ENCODE data around the gene CRYAB. TPM values are rescaled to one million over a fixed set of nuclear protein-coding genes. Genes with fewer than 3 reads are reported as not detected.

The CRYAB gene
- polyA plus RNA-seq, 2 of the 4 experiments (the other 2 are of a cell fraction): 1.1 to 25.3 TPM

- TF ChIP-seq CTCF (IDR thresholded peaks at IDR 0.05) (no peak), MYC (IDR thresholded peaks at IDR 0.05; ENCODE audit: borderline replicate concordance, low read length) (no peak), TFCP2L1 (CRISPR knock-in tag; IDR thresholded peaks at IDR 0.05) (no peak), JUN (IDR thresholded peaks at IDR 0.05) (peak; percentile 40 to 42; a peak in 1 of 5 replicates)
These were observed 40.5 kb downstream of the CRYAB start, which contains the start of gene ALG9 (continued) for GRCh38 chr11:111870886-111871692.

- ATAC-seq: no peak; a peak in 1 of 6 replicates
- POLR2A ChIA-PET: interaction anchor here (1.3 to 1.6 kb wide), 2 partner anchors 56 to 112 kb away, joined by 3 to 4 read pairs; no protein-coding TSS in a partner anchor
These were observed 41.1 kb downstream of the CRYAB start for GRCh38 chr11:111870522-111870885.

GRCh38 chr11:111870113-111870512 lies 41.5 kb downstream of the CRYAB start:
- DNase-seq (ENCODE audit: low read depth in 1 of 2, low spot score in 1 of 2) (no peak), FAIRE-seq (no peak), ATAC-seq (no peak)
- peak overlapping the region; percentile 76 for H3K4me2 ChIP-seq
- no peak for TF ChIP-seq BHLHE40 (IDR thresholded peaks at IDR 0.05; ENCODE audit: low read depth, low read length)
- no peak for TF ChIP-seq CHD2 (IDR thresholded peaks at IDR 0.05; ENCODE audit: low read length, partially characterized antibody)
- no peak for TF ChIP-seq MAX (IDR thresholded peaks at IDR 0.05)
- no peak for TF ChIP-seq CBX2 (IDR thresholded peaks at IDR 0.05; ENCODE audit: borderline replicate concordance, low read depth)
- TF ChIP-seq NFE2L2 (conservative IDR thresholded peaks at IDR 0.05; ENCODE audit: low read length): no peak
- no peak for TF ChIP-seq NPAS2 (CRISPR knock-in tag; IDR thresholded peaks at IDR 0.05; ENCODE audit: borderline replicate concordance)
- no peak for TF ChIP-seq SREBF2 (IDR thresholded peaks at IDR 0.05)
- TF ChIP-seq ZFP36 (IDR thresholded peaks at IDR 0.05; ENCODE audit: borderline replicate concordance, partially characterized antibody): no peak
- TF ChIP-seq MAZ (IDR thresholded peaks at IDR 0.05; ENCODE audit: borderline replicate concordance, low read depth, low read length): no peak
- no peak for TF ChIP-seq USF2 (IDR thresholded peaks at IDR 0.05)
- no peak for TF ChIP-seq JUNB (IDR thresholded peaks at IDR 0.05)
- TF ChIP-seq RCOR1 (IDR thresholded peaks at IDR 0.05; ENCODE audit: low read depth, low read length): no peak
- TF ChIP-seq HDAC2 (IDR thresholded peaks at IDR 0.05): no peak
- no peak for TF ChIP-seq FOSL2 (IDR thresholded peaks at IDR 0.05)
- TF ChIP-seq FOSL2 (CRISPR knock-in tag; IDR thresholded peaks at IDR 0.05): no peak
- TF ChIP-seq POLR2AphosphoS2 (conservative IDR thresholded peaks at IDR 0.05; ENCODE audit: low read length): no peak
- no peak for TF ChIP-seq KDM5A (IDR thresholded peaks at IDR 0.05)
- H3K4me1 ChIP-seq: peaks cover 9% of the 10 kb centered on the region; the same call in 2 of the 3 replicates
- ChIA-PET POLR2A (interaction anchor here (1.6 kb wide), 1 partner anchor 57 kb away, joined by 4 read pairs; no protein-coding TSS in a partner anchor), CTCF (interaction anchor here (1.2 to 1.8 kb wide), 3 partner anchors 28 to 112 kb away, joined by 3 to 6 read pairs (median 5); no protein-coding TSS in a partner anchor)
- 67% methylated on average over 1 of the region's 1 CpG for WGBS (ENCODE audit: missing lambda C conversion rate)
- peak overlapping the region in 1 of 2 experiments; percentile 99; a peak in 2 of 6 replicates for H3K27ac ChIP-seq
- H3K4me3 ChIP-seq: no peak overlapping the region
- H3K9me3 ChIP-seq: no peaks in the 10 kb centered on the region

More at GRCh38 chr11:111870522-111870885, 41.1 kb downstream of the CRYAB start:
- peaks cover 9% of the 10 kb centered on the region; the same call in 2 of the 3 replicates for H3K4me1 ChIP-seq
- DNase-seq (ENCODE audit: low read depth in 1 of 2, low spot score in 1 of 2) (no peak), FAIRE-seq (no peak)
- H3K4me3 ChIP-seq: peak overlapping the region; percentile 61
- CTCF ChIA-PET: interaction anchor here (1.2 to 1.8 kb wide), 5 partner anchors 10 to 111 kb away, joined by 3 to 6 read pairs (median 4); no protein-coding TSS in a partner anchor
- no peak for TF ChIP-seq E2F6 (IDR thresholded peaks at IDR 0.05; ENCODE audit: borderline replicate concordance, low read depth)
- no peak for TF ChIP-seq TP53 (CRISPR knock-in tag; IDR thresholded peaks at IDR 0.05)
- no peak for TF ChIP-seq ESRRA (IDR thresholded peaks at IDR 0.05; ENCODE audit: borderline replicate concordance, low read length)
- no peak for TF ChIP-seq ZSCAN20 (CRISPR knock-in tag; IDR thresholded peaks at IDR 0.05)
- no peak for TF ChIP-seq EHF (CRISPR knock-in tag; IDR thresholded peaks at IDR 0.05)
- TF ChIP-seq ATOH8 (CRISPR knock-in tag; IDR thresholded peaks at IDR 0.05; ENCODE audit: low read depth): no peak
- H3K27ac ChIP-seq: peak overlapping the region; percentile 92 to 99; a peak in 4 of 6 replicates
- peak overlapping the region; percentile 76 for H3K4me2 ChIP-seq
- H3K9me3 ChIP-seq: no peaks in the 10 kb centered on the region

All from A549 (cell line).